Esophagus squamous epithelium (tissue), 5 donors: ENCODE measurements around the gene MFSD8. TPM values are rescaled to one million over a fixed set of nuclear protein-coding genes. Genes with fewer than 3 reads are reported as not detected.

Experiments used
- DNase-seq: peaks from one replicate; lab custom pipeline; 2025; lab: John Stamatoyannopoulos, UW
- H3K27ac ChIP-seq, 4 donors: fragments of 200-600 bp; sonication (generic); one replicate each; pipeline ENCODE4 v1.5.1; 2016 to 2019; ENCODE audit warnings: mild to moderate bottlenecking in 1 of 4
- H3K27me3 ChIP-seq, 4 donors: fragments of 200-600 bp; sonication (generic); 1 replicate in 3 of 4; 2 replicates in 1 of 4; pipeline versions ENCODE4 v1.5.1 to v1.6.0; 2017 to 2021; ENCODE audit warnings: antibody characterized with exemption in 1 of 4
- H3K36me3 ChIP-seq, 3 donors: fragments of 200-600 bp; sonication (generic); one replicate each; pipeline ENCODE4 v1.5.1; 2016 to 2019
- H3K4me1 ChIP-seq, 3 donors: fragments of 200-600 bp; sonication (generic); one replicate each; pipeline ENCODE4 v1.5.1; 2017 to 2019
- H3K4me3 ChIP-seq, 4 donors: fragments of 200-600 bp; sonication (generic); 1 replicate in 3 of 4; 2 replicates in 1 of 4; pipeline ENCODE4 v1.5.1; 2016 to 2019; ENCODE audit warnings: mild to moderate bottlenecking in 2 of 4, moderate library complexity in 1 of 4
- H3K9me3 ChIP-seq, 3 donors: fragments of 200-600 bp; sonication (generic); one replicate each; pipeline ENCODE4 v1.5.1; 2016 to 2019
- CTCF ChIP-seq, 6 experiments: fragments of 450-650 bp in 4 of 6; fragments of 200-600 bp in 2 of 6; sonication (generic) in 2 of 6; IDR thresholded peaks; one replicate each; pipeline ENCODE4 v1.5.1; 2016 to 2019; ENCODE audit warnings: antibody characterized with exemption in 6 of 6, mild to moderate bottlenecking in 4 of 6, moderate library complexity in 4 of 6
- POLR2A ChIP-seq, 4 donors: fragments of 450-650 bp; IDR thresholded peaks; one replicate each; pipeline ENCODE4 v1.6.1; 2017; ENCODE audit warnings: antibody characterized with exemption in 4 of 4, mild to moderate bottlenecking in 4 of 4, moderate library complexity in 3 of 4
- WGBS, 2 donors: methylation state at CpG; one replicate each; pipeline ENCODE4 v1.1.5; 2018; 5-methylcytosine and 5-hydroxymethylcytosine counted together
- intact Hi-C: fragments of 100-400 bp; cut with DNase I; formaldehyde crosslinking; loops from one replicate; pipeline ENCODE4 v1.15.0; 2022
- small RNA-seq, 4 donors: library from RNA; depleted of rRNA; stranded (forward); fragments of <200 nt; gene quantifications; one replicate each; pipeline ENCODE3, GENCODE V24; 2016
- total RNA-seq, 4 donors: library from RNA; depleted of rRNA; stranded (reverse); fragments of >200 nt; gene quantifications; one replicate each; pipeline ENCODE4 v1.1.0, GENCODE V29; 2016
- donor health status: DM: yes; HTN: yes; CAD: no.

MFSD8 gene
- total RNA-seq, 4 donors from 2014 or later, result 14.6 to 36.6 (median 17.0) TPM

GRCh38 chr4:127870688-127871087, 94.3 kb downstream of the MFSD8 start:
- peak overlapping the region in 2 of 4 donors; percentile 27 to 48 for H3K27ac ChIP-seq
- 12 to 29% methylated on average over 3 of the region's 3 CpGs for WGBS, 2 donors

GRCh38 chr4:127870281-127870680, 94.7 kb downstream of the MFSD8 start:
- intact Hi-C loops, result no loop called here
- H3K27me3 ChIP-seq, result no peaks in the 10 kb centered on the region
- H3K9me3 ChIP-seq, result no peaks in the 10 kb centered on the region
- no peak overlapping the region for H3K4me3 ChIP-seq
- DNase-seq, result no peak
- H3K36me3 ChIP-seq, result no peaks in the 10 kb centered on the region
- peaks cover 0 to 13% (median 7%) of the 10 kb centered on the region in 3 donors for H3K4me1 ChIP-seq
- peak overlapping the region in 2 of 4 donors; percentile 27 to 48 for H3K27ac ChIP-seq
- TF ChIP-seq POLR2A (IDR thresholded peaks at IDR 0.05), result no peak
- no peak for TF ChIP-seq CTCF (IDR thresholded peaks at IDR 0.05)

More at GRCh38 chr4:127870688-127871087, 94.3 kb downstream of the MFSD8 start:
- peaks cover 0 to 13% (median 7%) of the 10 kb centered on the region in 3 donors for H3K4me1 ChIP-seq
- no peak for TF ChIP-seq CTCF (IDR thresholded peaks at IDR 0.05)
- TF ChIP-seq POLR2A (IDR thresholded peaks at IDR 0.05), result no peak
- H3K4me3 ChIP-seq, result no peak overlapping the region
- H3K36me3 ChIP-seq, result no peaks in the 10 kb centered on the region
- H3K9me3 ChIP-seq, result no peaks in the 10 kb centered on the region
- intact Hi-C loops, result no loop called here
- H3K27me3 ChIP-seq, result no peaks in the 10 kb centered on the region
- DNase-seq, result no peak

GRCh38 chr4:127868196-127868595, 96.8 kb downstream of the MFSD8 start:
- H3K4me1 ChIP-seq, result peaks cover 0 to 13% (median 7%) of the 10 kb centered on the region in 3 donors
- DNase-seq, result no peak
- no peak overlapping the region for H3K27ac ChIP-seq
- TF ChIP-seq POLR2A (IDR thresholded peaks at IDR 0.05) (no peak), CTCF (IDR thresholded peaks at IDR 0.05) (no peak)
- H3K27me3 ChIP-seq, result no peaks in the 10 kb centered on the region
- 97% methylated on average over 2 of the region's 2 CpGs for WGBS, 2 donors
- H3K36me3 ChIP-seq, result no peaks in the 10 kb centered on the region
- no peak overlapping the region for H3K4me3 ChIP-seq
- intact Hi-C loops, result no loop called here
- H3K9me3 ChIP-seq, result no peaks in the 10 kb centered on the region

Small RNAs within 50 kb of the gene (small RNA-seq; reads per million reads assigned to genes)
- 0 reads per million in 4 donors for gene RNU6-583P

Other genes with a start within 250 kb of the MFSD8 start
- gene SLC25A31, start 234.8 kb downstream of the MFSD8 start, total RNA-seq, result not detected
- gene HSPA4L, start 182.9 kb downstream of the MFSD8 start, total RNA-seq, result 10 to 100 TPM; 19.8 to 45.4 (median 26.7) TPM
- gene PLK4, start 84.3 kb downstream of the MFSD8 start, total RNA-seq, result 10 to 100 TPM in 2 of 4 donors, 1 to 10 TPM in 2; 3.5 to 15.1 (median 8.3) TPM
- 1 to 10 TPM; 3.2 to 9.3 (median 4.9) TPM for gene ABHD18, start 233 bp upstream of the MFSD8 start, total RNA-seq
- gene LARP1B, start 96.1 kb upstream of the MFSD8 start, total RNA-seq, result 10 to 100 TPM; 11.5 to 29.2 (median 16.4) TPM